LNCaP clone FGC (cell line): ENCODE results near the gene FAM221B.
A peak's percentile ranks its signal among the peaks of the same experiment; 100 is the strongest.

Source experiments
- DNase-seq: peaks from one replicate; pipeline ENCODE4 v3.0.0-alpha.2; 2011; ENCODE audit warnings: low read depth
- H3K4me3 ChIP-seq: 2 replicates; pipeline ENCODE4 v1.5.1; 2011; ENCODE audit warnings: mild to moderate bottlenecking, low read depth, low read length, control low read depth
- TF ChIP-seq, protein P1 (sequence below): IDR thresholded peaks from 2 replicates; pipeline ENCODE4 v1.5.1; 2012; ENCODE audit warnings: mild to moderate bottlenecking; ENCODE audit not compliant: control insufficient read depth, insufficient read depth; ENCODE audit errors: extremely low read depth

The FAM221B gene

GRCh38 chr9:35859310-35859989 is 30.9 kb upstream of the FAM221B start:
- DNase-seq: no peak
- TF ChIP-seq, protein P1, sequence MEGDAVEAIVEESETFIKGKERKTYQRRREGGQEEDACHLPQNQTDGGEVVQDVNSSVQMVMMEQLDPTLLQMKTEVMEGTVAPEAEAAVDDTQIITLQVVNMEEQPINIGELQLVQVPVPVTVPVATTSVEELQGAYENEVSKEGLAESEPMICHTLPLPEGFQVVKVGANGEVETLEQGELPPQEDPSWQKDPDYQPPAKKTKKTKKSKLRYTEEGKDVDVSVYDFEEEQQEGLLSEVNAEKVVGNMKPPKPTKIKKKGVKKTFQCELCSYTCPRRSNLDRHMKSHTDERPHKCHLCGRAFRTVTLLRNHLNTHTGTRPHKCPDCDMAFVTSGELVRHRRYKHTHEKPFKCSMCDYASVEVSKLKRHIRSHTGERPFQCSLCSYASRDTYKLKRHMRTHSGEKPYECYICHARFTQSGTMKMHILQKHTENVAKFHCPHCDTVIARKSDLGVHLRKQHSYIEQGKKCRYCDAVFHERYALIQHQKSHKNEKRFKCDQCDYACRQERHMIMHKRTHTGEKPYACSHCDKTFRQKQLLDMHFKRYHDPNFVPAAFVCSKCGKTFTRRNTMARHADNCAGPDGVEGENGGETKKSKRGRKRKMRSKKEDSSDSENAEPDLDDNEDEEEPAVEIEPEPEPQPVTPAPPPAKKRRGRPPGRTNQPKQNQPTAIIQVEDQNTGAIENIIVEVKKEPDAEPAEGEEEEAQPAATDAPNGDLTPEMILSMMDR: peak; percentile 14; the same call in 1 of the 2 replicates
- no peak overlapping the region for H3K4me3 ChIP-seq

DNA sequence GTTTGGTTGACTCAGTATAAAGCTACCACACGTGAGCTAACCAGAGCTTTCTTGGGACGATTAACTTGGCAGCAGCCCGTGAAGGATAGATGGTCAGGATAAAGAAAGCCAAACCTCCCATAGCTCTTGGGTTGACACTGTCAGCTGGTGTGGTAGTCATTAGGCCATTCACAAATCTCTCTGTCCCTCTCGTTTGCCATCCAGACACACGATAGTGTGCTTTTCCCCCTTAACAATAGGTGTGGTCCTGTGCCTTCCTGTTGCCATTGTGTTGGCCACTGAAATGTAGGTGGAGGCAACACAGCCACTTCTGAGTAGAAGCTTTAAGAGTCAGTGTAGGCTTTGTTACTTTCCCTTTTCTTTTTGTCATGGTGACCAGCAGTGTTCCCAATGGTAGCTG is 29.9 kb upstream of the FAM221B start:
- DNase-seq: no peak
- TF ChIP-seq, protein P1: no peak
- H3K4me3 ChIP-seq: no peak overlapping the region

DNA sequence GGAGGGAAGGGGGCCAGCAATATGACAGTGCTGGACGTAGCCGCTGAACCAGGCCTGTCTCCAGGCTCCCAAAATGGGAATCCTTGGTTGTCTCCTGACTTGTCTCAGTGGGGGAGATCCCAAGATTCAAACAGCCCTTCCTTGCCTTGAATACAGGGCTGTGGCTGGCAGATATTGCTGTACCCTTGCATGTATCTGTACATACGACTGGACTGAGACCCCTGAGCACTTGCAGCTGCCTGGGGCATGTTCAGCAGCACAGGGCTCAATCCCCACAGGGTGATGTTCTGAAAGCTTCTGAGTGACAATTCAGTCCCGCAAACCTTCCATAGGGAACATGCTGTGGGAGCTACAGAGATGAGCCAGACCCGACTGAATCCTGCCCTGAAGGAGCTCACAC is 28.4 kb upstream of the FAM221B start:
- TF ChIP-seq, protein P1: no peak
- no peak for DNase-seq
- H3K4me3 ChIP-seq: no peak overlapping the region

GRCh38 chr9:35856206-35856605 is 27.7 kb upstream of the FAM221B start:
- TF ChIP-seq, protein P1: no peak
- DNase-seq: no peak
- no peak overlapping the region for H3K4me3 ChIP-seq

- H3K4me3 ChIP-seq: no peak overlapping the region
- DNase-seq: no peak
- TF ChIP-seq, protein P1: no peak
Measured at GRCh38 chr9:35854091-35854762, 25.7 kb upstream of the FAM221B start.

DNA sequence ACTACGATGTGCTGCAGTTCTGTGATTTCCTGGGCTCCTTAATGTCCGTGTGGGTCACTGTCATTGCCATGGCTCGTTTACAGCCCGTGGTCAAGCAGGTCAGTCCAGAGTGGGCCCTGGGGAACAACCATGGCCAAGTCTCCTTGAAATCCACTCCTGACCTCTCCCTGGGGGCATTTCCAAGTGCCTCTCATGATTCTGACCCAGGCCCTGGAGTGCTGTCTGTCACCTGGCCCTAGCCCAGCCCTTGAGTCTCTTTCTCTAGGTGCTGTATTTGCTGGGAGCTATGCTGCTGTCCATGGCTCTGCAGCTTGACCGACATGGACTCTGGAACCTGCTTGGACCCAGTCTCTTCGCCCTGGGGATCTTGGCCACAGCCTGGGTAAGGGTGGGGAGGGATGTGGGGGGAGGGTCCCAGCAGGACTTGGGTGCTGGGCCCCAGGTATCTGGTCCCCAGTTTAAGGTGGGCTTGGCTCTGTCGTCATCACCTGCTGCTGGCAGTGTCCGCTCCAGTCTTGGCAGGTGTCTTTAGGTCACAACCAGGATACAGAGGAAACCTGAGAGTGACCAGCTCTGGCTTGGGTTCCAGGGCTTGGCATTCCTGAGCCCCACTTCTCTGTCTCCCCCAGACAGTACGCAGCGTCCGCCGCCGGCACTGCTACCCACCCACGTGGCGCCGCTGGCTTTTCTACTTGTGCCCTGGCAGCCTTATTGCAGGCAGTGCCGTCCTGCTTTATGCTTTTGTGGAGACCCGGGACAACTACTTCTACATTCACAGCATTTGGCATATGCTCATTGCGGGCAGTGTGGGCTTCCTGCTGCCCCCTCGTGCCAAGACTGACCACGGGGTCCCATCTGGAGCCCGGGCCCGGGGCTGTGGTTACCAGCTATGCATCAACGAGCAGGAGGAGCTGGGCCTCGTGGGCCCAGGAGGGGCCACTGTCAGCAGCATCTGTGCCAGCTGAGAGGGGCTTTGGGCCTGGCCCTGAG is 24.6 kb upstream of the FAM221B start:
- no peak overlapping the region for H3K4me3 ChIP-seq
- TF ChIP-seq, protein P1: no peak
- DNase-seq: no peak
